MM.1S (cell line): ENCODE results near the gene PHYH.

Experiments used
- EZH2 ChIP-seq: fragments of 300-600 bp; sonication (generic); optimal IDR thresholded peaks from 2 replicates; pipeline ENCODE3; 2017; ENCODE audit warnings: low read depth, mild to moderate bottlenecking, antibody characterized with exemption, low read length, mixed read lengths
- TF ChIP-seq, protein P1 (sequence below): fragments of 300-600 bp; sonication (generic); IDR thresholded peaks from 2 replicates; pipeline ENCODE4 v1.5.1; 2016; ENCODE audit warnings: antibody characterized with exemption, low read length, mixed read lengths

DNA sequence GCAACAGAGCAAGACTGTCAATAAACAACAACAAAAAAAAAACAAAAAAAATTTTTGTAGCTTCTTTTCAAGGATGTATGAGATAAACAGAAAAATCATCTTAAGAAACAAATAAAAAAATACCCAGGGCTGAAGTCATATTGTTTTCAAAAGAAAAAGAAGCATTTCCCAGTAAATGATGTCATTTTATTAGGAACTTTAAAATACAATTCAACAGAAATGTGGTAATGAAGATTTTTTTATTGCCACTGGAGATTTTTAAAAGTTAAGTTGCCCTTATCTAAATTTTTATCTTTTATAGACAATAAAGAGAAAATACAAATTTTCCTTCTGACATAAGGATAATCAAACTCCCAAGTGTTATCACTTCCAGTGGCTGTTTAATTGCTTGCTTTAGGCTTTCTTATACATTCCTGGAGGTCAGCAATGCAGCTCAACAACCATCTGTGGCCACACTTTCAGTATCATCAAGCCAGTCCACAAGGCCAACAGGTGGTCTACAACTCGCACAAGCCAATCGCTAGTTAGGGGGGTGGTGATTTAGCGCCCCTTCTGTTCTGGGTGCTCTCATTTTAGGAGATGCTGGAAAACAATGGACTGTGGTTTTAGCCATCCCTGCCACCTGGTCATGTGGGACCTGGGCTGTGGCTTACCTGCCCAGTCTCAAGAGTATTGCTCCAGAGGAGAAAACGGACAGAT lies 37.4 kb upstream of the PHYH start:
- TF ChIP-seq, protein P1, sequence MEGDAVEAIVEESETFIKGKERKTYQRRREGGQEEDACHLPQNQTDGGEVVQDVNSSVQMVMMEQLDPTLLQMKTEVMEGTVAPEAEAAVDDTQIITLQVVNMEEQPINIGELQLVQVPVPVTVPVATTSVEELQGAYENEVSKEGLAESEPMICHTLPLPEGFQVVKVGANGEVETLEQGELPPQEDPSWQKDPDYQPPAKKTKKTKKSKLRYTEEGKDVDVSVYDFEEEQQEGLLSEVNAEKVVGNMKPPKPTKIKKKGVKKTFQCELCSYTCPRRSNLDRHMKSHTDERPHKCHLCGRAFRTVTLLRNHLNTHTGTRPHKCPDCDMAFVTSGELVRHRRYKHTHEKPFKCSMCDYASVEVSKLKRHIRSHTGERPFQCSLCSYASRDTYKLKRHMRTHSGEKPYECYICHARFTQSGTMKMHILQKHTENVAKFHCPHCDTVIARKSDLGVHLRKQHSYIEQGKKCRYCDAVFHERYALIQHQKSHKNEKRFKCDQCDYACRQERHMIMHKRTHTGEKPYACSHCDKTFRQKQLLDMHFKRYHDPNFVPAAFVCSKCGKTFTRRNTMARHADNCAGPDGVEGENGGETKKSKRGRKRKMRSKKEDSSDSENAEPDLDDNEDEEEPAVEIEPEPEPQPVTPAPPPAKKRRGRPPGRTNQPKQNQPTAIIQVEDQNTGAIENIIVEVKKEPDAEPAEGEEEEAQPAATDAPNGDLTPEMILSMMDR, result no peak
- no peak for TF ChIP-seq EZH2
